CD14-positive monocyte (primary cell): Measurements from ENCODE around the gene HIGD1A. TPM values are rescaled to one million over a fixed set of nuclear protein-coding genes. Genes with fewer than 3 reads are reported as not detected.

ENCODE experiments used
- DNase-seq, 3 donors: peaks; one replicate each; pipeline ENCODE4 v3.0.0-alpha.2; 2011 to 2022
- H2AFZ ChIP-seq: 2 replicates; pipeline ENCODE4 v1.6.0; 2012; ENCODE audit warnings: mild to moderate bottlenecking, low read depth, low read length, inconsistent platforms; ENCODE audit not compliant: insufficient read depth, poor library complexity, severe bottlenecking
- H3K27ac ChIP-seq, 2 donors: 1 replicate in 1 of 2; 2 replicates in 1 of 2; pipeline ENCODE4 v1.5.1; 2012 to 2013; ENCODE audit warnings: low read length in 2 of 2, control low read depth in 1 of 2, inconsistent platforms in 1 of 2, low read depth in 1 of 2, mild to moderate bottlenecking in 1 of 2
- H3K27me3 ChIP-seq, 2 donors: one replicate each; pipeline versions ENCODE4 v1.6.0 to v1.6.1; 2011 to 2013; ENCODE audit warnings: low read length in 2 of 2; ENCODE audit not compliant: control insufficient read depth in 2 of 2, insufficient read depth in 2 of 2
- H3K36me3 ChIP-seq, 2 donors: replicated peaks in 1 of 2; 1 replicate in 1 of 2; 2 replicates in 1 of 2; pipeline versions ENCODE4 v1.5.1 to v1.6.1; 2012 to 2013; ENCODE audit warnings: low read length in 2 of 2, control low read depth in 1 of 2, inconsistent platforms in 1 of 2, mild to moderate bottlenecking in 1 of 2; ENCODE audit not compliant: insufficient read depth in 2 of 2, control insufficient read depth in 1 of 2
- H3K4me1 ChIP-seq, 2 donors: 1 replicate in 1 of 2; 2 replicates in 1 of 2; pipeline versions ENCODE4 v1.5.1 to v1.6.1; 2012 to 2013; ENCODE audit warnings: low read length in 2 of 2, control low read depth in 1 of 2, inconsistent platforms in 1 of 2, mild to moderate bottlenecking in 1 of 2, moderate library complexity in 1 of 2; ENCODE audit not compliant: insufficient read depth in 2 of 2, control insufficient read depth in 1 of 2
- H3K4me2 ChIP-seq: replicated peaks from 2 replicates; pipeline ENCODE3; 2012; ENCODE audit warnings: low read length, moderate library complexity, mild to moderate bottlenecking; ENCODE audit not compliant: poor library complexity, severe bottlenecking; ENCODE audit errors: extremely low read depth
- H3K4me3 ChIP-seq, 3 experiments: fragments of 200-600 bp in 1 of 3; sonication (generic) in 1 of 3; replicated peaks in 1 of 3; 1 replicate in 2 of 3; 2 replicates in 1 of 3; pipeline ENCODE4 v1.5.1; 2011 to 2013; ENCODE audit warnings: low read length in 3 of 3, mild to moderate bottlenecking in 3 of 3, control low read depth in 2 of 3, low read depth in 2 of 3, inconsistent platforms in 1 of 3, moderate library complexity in 1 of 3
- H3K79me2 ChIP-seq: 2 replicates; pipeline ENCODE4 v1.6.0; 2012; ENCODE audit warnings: mild to moderate bottlenecking, control low read depth, inconsistent platforms, low read length, moderate library complexity; ENCODE audit not compliant: insufficient read depth
- H3K9ac ChIP-seq: 2 replicates; pipeline ENCODE4 v1.6.0; 2017; ENCODE audit warnings: low read length, mild to moderate bottlenecking; ENCODE audit not compliant: insufficient read depth, poor library complexity, severe bottlenecking
- H3K9me3 ChIP-seq, 2 donors: replicated peaks in 1 of 2; 1 replicate in 1 of 2; 2 replicates in 1 of 2; pipeline versions ENCODE4 v1.5.1 to v1.6.1; 2012 to 2013; ENCODE audit warnings: low read length in 2 of 2, control low read depth in 1 of 2; ENCODE audit not compliant: control insufficient read depth in 1 of 2, insufficient read depth in 1 of 2
- H4K20me1 ChIP-seq: 2 replicates; pipeline ENCODE4 v1.6.0; 2012; ENCODE audit warnings: mild to moderate bottlenecking, low read length, control low read depth, moderate library complexity; ENCODE audit not compliant: insufficient read depth
- H3K27ac Mint-ChIP-seq, 7 donors: one replicate each; pipeline ENCODE4 v1.8.0; 2020; ENCODE audit warnings: mild to moderate bottlenecking in 7 of 7, mixed read lengths in 7 of 7, moderate library complexity in 6 of 7, inconsistent platforms in 2 of 7
- H3K27me3 Mint-ChIP-seq, 3 donors: one replicate each; pipeline ENCODE4 v1.8.0; 2021 to 2022; ENCODE audit warnings: low read depth in 3 of 3, mild to moderate bottlenecking in 3 of 3, mixed read lengths in 3 of 3, moderate library complexity in 3 of 3, inconsistent platforms in 1 of 3
- H3K36me3 Mint-ChIP-seq, 2 donors: one replicate each; pipeline ENCODE4 v1.8.0; 2020; ENCODE audit warnings: mixed read lengths in 2 of 2, inconsistent platforms in 1 of 2, mild to moderate bottlenecking in 1 of 2
- H3K4me1 Mint-ChIP-seq: one replicate; pipeline ENCODE4 v1.8.0; 2020; ENCODE audit warnings: mild to moderate bottlenecking, mixed read lengths
- H3K4me3 Mint-ChIP-seq, 2 donors: one replicate each; pipeline ENCODE4 v1.8.0; 2020; ENCODE audit warnings: mild to moderate bottlenecking in 2 of 2, mixed read lengths in 2 of 2, moderate library complexity in 1 of 2
- H3K9me3 Mint-ChIP-seq, 7 donors: one replicate each; pipeline ENCODE4 v1.8.0; 2020 to 2022; ENCODE audit warnings: mixed read lengths in 7 of 7, mild to moderate bottlenecking in 6 of 7, moderate library complexity in 6 of 7, inconsistent platforms in 2 of 7
- CTCF ChIP-seq: fragments of 200-600 bp; IDR thresholded peaks from one replicate; pipeline ENCODE4 v1.8.0; 2022; ENCODE audit warnings: antibody characterized with exemption, mild to moderate bottlenecking
- WGBS: methylation state at CpG from one replicate; pipeline ENCODE4 v1.1.5; 2013; ENCODE audit warnings: missing lambda C conversion rate; ENCODE audit not compliant: insufficient coverage; 5-methylcytosine and 5-hydroxymethylcytosine counted together
- intact Hi-C, 2 donors: fragments of 100-400 bp; cut with micrococcal nuclease; formaldehyde crosslinking; loops; one replicate each; pipeline versions ENCODE4 v1.15.0 to v1.15.1; 2023
- polyA plus RNA-seq, 3 donors: library from polyadenylated mRNA; depleted of rRNA in 1 of 3; unstranded in 2 of 3; stranded (reverse) in 1 of 3; fragments of 300-500 nt in 2 of 3; fragments of >200 nt in 1 of 3; fragmentation: Illumina TruSeq in 2 of 3; gene quantifications; 1 replicate in 2 of 3; 2 replicates in 1 of 3; pipeline ENCODE4 v1.2.3, GENCODE V29; 2012 to 2021

The HIGD1A gene
- polyA plus RNA-seq, 3 donors: 34.8 to 115 (median 104) TPM

GRCh38 chr3:42846685-42847522 lies 42.6 kb upstream of the HIGD1A start:
- peak overlapping the region; percentile 17 for H3K4me2 ChIP-seq
- Mint-ChIP-seq H3K36me3 (peaks cover 0 to 4% of the 10 kb centered on the region in 2 donors), H3K27me3 (peaks cover 0 to 3% (median 2%) of the 10 kb centered on the region in 3 donors), H3K4me1 (peaks cover 23% of the 10 kb centered on the region), H3K27ac (peak overlapping the region; percentile 81 to 95 (median 90)), H3K4me3 (peak overlapping the region; percentile 32 to 71), H3K9me3 (peaks cover 0 to 3% (median 0%) of the 10 kb centered on the region in 7 donors)
- no peaks in the 10 kb centered on the region for H3K27me3 ChIP-seq
- peak overlapping the region; percentile 51 for H2AFZ ChIP-seq
- TF ChIP-seq CTCF: no peak
- intact Hi-C loops: no loop called here
- H3K9ac ChIP-seq: peak overlapping the region; percentile 13
- H3K9me3 ChIP-seq: no peaks in the 10 kb centered on the region
- H3K4me1 ChIP-seq: peaks cover 17 to 18% of the 10 kb centered on the region in 2 donors
- 0% methylated on average over 2 of the region's 5 CpGs for WGBS
- no peaks in the 10 kb centered on the region for H3K36me3 ChIP-seq
- DNase-seq: peak; percentile 68 to 76 (median 71)
- H3K4me3 ChIP-seq: peak overlapping the region in 1 of 3 experiments; percentile 18
- H3K79me2 ChIP-seq: no peaks in the 10 kb centered on the region
- peak overlapping the region in 1 of 2 donors; percentile 67 for H3K27ac ChIP-seq
- no peaks in the 10 kb centered on the region for H4K20me1 ChIP-seq

- Mint-ChIP-seq H3K36me3 (peaks cover 0 to 4% of the 10 kb centered on the region in 2 donors), H3K27me3 (peaks cover 0 to 4% (median 3%) of the 10 kb centered on the region in 3 donors), H3K9me3 (peaks cover 0 to 3% (median 0%) of the 10 kb centered on the region in 7 donors), H3K27ac (peak overlapping the region in 2 of 7 donors; percentile 30), H3K4me3 (no peak overlapping the region), H3K4me1 (peaks cover 24% of the 10 kb centered on the region)
- Histone ChIP-seq H3K4me2 (no peak overlapping the region), H3K4me1 (peaks cover 17 to 18% of the 10 kb centered on the region in 2 donors), H3K79me2 (no peaks in the 10 kb centered on the region), H2AFZ (no peak overlapping the region), H4K20me1 (no peaks in the 10 kb centered on the region), H3K9me3 (no peaks in the 10 kb centered on the region), H3K36me3 (no peaks in the 10 kb centered on the region), H3K27me3 (no peaks in the 10 kb centered on the region), H3K27ac (no peak overlapping the region), H3K4me3 (no peak overlapping the region), H3K9ac (no peak overlapping the region)
- 95% methylated on average over 3 of the region's 4 CpGs for WGBS
- no peak for TF ChIP-seq CTCF
- DNase-seq: no peak
- intact Hi-C loops: no loop called here
Observed at GRCh38 chr3:42844815-42845214, 40.5 kb upstream of the HIGD1A start.
